Measurements from ENCODE around the gene KRTAP26-1. TPM values are rescaled to one million over a fixed set of nuclear protein-coding genes. Genes with fewer than 3 reads are reported as not detected.

Gene KRTAP26-1
- total RNA-seq, 2 donors from 2014 or later: not detected

DNA sequence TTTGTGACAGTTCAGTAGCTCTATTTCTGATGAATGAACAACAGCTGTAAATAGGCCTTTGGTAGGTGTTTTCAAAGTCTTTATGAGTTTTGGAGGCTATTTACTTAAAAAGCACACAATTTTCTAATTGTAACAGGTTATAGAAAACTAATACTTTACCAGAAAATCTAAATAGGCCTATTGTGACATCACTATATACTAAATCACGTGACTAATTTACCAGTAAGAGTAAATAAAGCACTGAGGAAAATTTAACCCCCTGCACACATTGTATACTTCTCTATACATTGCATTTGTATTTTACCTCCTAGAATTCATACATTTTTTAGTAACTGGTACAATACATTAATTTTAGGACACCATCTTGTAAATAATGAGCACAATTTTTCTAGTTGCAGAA lies 15.0 kb downstream of the KRTAP26-1 start:
- Histone ChIP-seq H3K27me3 (no peaks in the 10 kb centered on the region), H3K27ac (no peak overlapping the region), H3K9me3 (no peaks in the 10 kb centered on the region), H3K4me3 (no peak overlapping the region), H3K36me3 (replicated peaks in 1 of 2; ENCODE audit: insufficient read depth in 1 of 2, low read depth in 2 of 2) (no peaks in the 10 kb centered on the region), H3K4me1 (peaks cover 22% of the 10 kb centered on the region)
- TF ChIP-seq, protein P1, sequence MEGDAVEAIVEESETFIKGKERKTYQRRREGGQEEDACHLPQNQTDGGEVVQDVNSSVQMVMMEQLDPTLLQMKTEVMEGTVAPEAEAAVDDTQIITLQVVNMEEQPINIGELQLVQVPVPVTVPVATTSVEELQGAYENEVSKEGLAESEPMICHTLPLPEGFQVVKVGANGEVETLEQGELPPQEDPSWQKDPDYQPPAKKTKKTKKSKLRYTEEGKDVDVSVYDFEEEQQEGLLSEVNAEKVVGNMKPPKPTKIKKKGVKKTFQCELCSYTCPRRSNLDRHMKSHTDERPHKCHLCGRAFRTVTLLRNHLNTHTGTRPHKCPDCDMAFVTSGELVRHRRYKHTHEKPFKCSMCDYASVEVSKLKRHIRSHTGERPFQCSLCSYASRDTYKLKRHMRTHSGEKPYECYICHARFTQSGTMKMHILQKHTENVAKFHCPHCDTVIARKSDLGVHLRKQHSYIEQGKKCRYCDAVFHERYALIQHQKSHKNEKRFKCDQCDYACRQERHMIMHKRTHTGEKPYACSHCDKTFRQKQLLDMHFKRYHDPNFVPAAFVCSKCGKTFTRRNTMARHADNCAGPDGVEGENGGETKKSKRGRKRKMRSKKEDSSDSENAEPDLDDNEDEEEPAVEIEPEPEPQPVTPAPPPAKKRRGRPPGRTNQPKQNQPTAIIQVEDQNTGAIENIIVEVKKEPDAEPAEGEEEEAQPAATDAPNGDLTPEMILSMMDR (IDR thresholded peaks at IDR 0.05): no peak
- TF ChIP-seq POLR2A (IDR thresholded peaks at IDR 0.05): no peak
- 20 to 26% methylated on average over 1 of the region's 1 CpG for WGBS, 2 donors
- ATAC-seq: no peak
- no peak for DNase-seq
- intact Hi-C loops (cut with DNase I): no loop called here

DNA sequence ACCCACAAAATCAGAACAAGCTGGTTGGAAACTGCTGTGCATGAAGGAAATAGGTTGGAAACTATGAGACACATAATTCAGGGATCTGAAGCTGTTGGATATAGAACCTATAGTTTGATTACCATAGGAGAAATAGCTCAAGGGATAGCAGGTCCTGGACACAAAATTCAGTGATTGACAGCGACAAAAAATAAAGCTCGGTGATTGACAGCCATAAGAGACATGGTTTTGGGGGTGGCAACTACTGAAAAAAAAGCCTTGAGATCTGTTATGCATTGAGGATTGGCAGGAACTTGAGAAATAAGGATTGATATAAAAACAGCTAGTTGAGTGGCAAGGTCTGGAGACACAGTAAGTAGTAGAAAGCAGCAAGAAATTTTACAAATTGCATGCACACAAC lies 30.9 kb downstream of the KRTAP26-1 start, which contains the start of gene KRTAP25-1:
Gene KRTAP25-1, minus strand, starts transcription at position 300 of the 400 bp plus-strand sequence. Its CDS starts 24 bp downstream, at position 276.
- WGBS, 2 donors: 87 to 91% methylated on average over 2 of the region's 2 CpGs
- H3K36me3 ChIP-seq (replicated peaks in 1 of 2; ENCODE audit: insufficient read depth in 1 of 2, low read depth in 2 of 2): no peaks in the 10 kb centered on the region
- H3K4me3 ChIP-seq: no peak within 1 kb of the TSS
- DNase-seq: no peak
- no peaks in the 10 kb centered on the region for H3K9me3 ChIP-seq
- no peaks in the 10 kb centered on the region for H3K4me1 ChIP-seq
- H3K27ac ChIP-seq: no peak within 1 kb of the TSS
- TF ChIP-seq, protein P1 (IDR thresholded peaks at IDR 0.05): no peak
- TF ChIP-seq POLR2A (IDR thresholded peaks at IDR 0.05): no peak
- no peaks in the 10 kb centered on the region for H3K27me3 ChIP-seq
- intact Hi-C loops (cut with DNase I): no loop called here
- no peak for ATAC-seq

DNA sequence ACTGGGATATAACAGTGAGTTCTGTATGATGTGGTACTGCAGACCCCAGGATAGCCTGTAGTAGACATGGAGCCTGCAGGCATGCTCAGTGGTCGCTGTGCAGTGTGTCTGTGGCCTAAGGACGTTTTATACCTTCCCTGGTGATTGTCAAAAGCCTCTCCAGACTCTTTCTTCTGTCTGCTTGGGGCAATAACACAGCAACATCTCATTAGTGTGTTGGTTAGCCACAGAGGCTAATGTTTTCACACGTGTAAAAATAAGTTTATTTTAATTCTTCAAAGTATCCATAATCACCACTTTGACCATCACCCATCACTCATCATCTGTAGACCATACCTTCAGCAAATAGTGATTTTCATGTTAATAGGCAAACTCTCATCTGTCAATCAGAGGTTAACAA lies 37.3 kb downstream of the KRTAP26-1 start, which contains the start of gene KRTAP24-1:
Gene KRTAP24-1, minus strand, starts transcription at position 101 of the 400 bp plus-strand sequence. Its CDS starts 18 bp downstream, at position 83.
- 58 to 66% methylated on average over 3 of the region's 3 CpGs for WGBS, 2 donors
- intact Hi-C loops (cut with DNase I): no loop called here
- H3K4me3 ChIP-seq: no peak within 1 kb of the TSS
- H3K9me3 ChIP-seq: no peaks in the 10 kb centered on the region
- H3K36me3 ChIP-seq (replicated peaks in 1 of 2; ENCODE audit: insufficient read depth in 1 of 2, low read depth in 2 of 2): no peaks in the 10 kb centered on the region
- TF ChIP-seq, protein P1 (IDR thresholded peaks at IDR 0.05): no peak
- TF ChIP-seq POLR2A (IDR thresholded peaks at IDR 0.05): no peak
- ATAC-seq (no peak), DNase-seq (no peak)
- no peaks in the 10 kb centered on the region for H3K27me3 ChIP-seq
- H3K4me1 ChIP-seq: no peaks in the 10 kb centered on the region
- no peak within 1 kb of the TSS for H3K27ac ChIP-seq

DNA sequence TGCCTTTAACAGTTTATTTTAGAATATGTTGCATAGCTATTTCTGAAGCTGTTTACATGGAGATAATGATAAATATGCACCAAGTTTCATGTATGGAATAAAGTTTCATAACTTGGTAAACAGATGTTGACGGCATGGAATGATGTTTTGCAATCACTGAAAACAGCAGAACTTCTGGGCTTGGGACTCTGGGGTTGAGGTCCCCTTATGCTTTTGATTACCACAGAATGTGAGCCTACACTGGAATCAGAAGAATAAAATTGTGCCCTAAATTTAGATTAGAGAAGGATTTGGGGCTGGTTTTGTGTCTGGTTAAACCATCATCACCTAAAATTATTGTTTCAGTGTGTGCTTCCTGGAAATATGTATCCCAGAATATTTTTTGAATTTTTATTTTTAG lies 48.5 kb downstream of the KRTAP26-1 start:
- DNase-seq (no peak), ATAC-seq (no peak)
- H3K36me3 ChIP-seq (replicated peaks in 1 of 2; ENCODE audit: insufficient read depth in 1 of 2, low read depth in 2 of 2): no peaks in the 10 kb centered on the region
- no peaks in the 10 kb centered on the region for H3K4me1 ChIP-seq
- no peak overlapping the region for H3K4me3 ChIP-seq
- H3K27me3 ChIP-seq: no peaks in the 10 kb centered on the region
- intact Hi-C loops (cut with DNase I): no loop called here
- no peak overlapping the region for H3K27ac ChIP-seq
- no peaks in the 10 kb centered on the region for H3K9me3 ChIP-seq
- TF ChIP-seq, protein P1 (IDR thresholded peaks at IDR 0.05): no peak
- no peak for TF ChIP-seq POLR2A (IDR thresholded peaks at IDR 0.05)
- 67 to 72% methylated on average over 1 of the region's 1 CpG for WGBS, 2 donors

DNA sequence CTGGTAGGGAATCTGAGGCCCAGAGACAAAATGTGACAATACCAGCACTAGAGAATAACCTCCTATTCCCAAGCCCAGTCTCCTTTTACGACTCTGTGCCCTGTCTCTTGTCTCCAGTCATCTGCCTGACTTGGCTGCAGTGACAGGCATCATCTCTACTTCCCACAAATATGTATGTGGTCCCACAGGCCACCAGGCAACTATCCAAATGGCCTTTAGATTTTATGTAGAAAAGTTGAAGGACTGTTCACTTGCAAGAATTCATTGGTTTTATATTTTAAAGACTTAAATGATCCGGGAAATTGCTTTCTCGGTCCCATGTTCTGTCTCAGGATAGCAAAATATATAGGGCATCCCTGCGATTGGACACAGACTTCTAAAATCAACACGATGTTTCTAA lies 49.0 kb downstream of the KRTAP26-1 start:
- no peak overlapping the region for H3K27ac ChIP-seq
- WGBS, 2 donors: 67 to 71% methylated on average over 5 of the region's 5 CpGs
- intact Hi-C loops (cut with DNase I): no loop called here
- no peaks in the 10 kb centered on the region for H3K27me3 ChIP-seq
- H3K9me3 ChIP-seq: no peaks in the 10 kb centered on the region
- no peak overlapping the region for H3K4me3 ChIP-seq
- DNase-seq: no peak
- H3K36me3 ChIP-seq (replicated peaks in 1 of 2; ENCODE audit: insufficient read depth in 1 of 2, low read depth in 2 of 2): no peaks in the 10 kb centered on the region
- no peak for TF ChIP-seq POLR2A (IDR thresholded peaks at IDR 0.05)
- TF ChIP-seq, protein P1 (IDR thresholded peaks at IDR 0.05): no peak
- ATAC-seq: no peak
- no peaks in the 10 kb centered on the region for H3K4me1 ChIP-seq
